HG03066 (cell line): Measurements from ENCODE around the gene PRF1.
"Not testable (repeated sequence)": the region's sequence is repeated elsewhere in the genome, so short reads cannot be mapped to it uniquely, and the experiment has no call there.

Source experiments
- ATAC-seq: cut with Tn5 transposase; IDR thresholded peaks from one replicate; pipeline ENCODE4 v1.9.1; 2021; ENCODE audit warnings: low read depth; ENCODE audit not compliant: unreplicated experiment

The PRF1 gene

DNA sequence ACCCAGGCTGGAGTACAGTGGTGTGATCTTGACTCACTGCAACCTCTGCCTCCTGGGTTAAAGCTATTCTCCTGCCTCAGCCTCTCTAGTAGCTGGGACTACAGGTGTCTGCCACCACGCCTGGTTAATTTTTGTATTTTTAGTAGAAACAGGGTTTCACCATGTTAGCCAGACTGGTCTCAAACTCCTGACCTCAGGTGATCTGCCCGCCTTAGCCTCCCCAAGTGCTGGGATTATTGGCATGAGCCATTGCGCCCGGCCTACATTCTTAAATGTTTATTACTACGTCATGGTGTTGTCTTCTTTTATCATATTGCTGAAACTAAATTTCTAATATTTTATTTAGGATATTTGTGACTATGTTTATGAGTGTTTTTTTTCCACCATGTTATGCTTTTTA is 21.4 kb downstream of the PRF1 start:
- not testable (repeated sequence) for ATAC-seq

DNA sequence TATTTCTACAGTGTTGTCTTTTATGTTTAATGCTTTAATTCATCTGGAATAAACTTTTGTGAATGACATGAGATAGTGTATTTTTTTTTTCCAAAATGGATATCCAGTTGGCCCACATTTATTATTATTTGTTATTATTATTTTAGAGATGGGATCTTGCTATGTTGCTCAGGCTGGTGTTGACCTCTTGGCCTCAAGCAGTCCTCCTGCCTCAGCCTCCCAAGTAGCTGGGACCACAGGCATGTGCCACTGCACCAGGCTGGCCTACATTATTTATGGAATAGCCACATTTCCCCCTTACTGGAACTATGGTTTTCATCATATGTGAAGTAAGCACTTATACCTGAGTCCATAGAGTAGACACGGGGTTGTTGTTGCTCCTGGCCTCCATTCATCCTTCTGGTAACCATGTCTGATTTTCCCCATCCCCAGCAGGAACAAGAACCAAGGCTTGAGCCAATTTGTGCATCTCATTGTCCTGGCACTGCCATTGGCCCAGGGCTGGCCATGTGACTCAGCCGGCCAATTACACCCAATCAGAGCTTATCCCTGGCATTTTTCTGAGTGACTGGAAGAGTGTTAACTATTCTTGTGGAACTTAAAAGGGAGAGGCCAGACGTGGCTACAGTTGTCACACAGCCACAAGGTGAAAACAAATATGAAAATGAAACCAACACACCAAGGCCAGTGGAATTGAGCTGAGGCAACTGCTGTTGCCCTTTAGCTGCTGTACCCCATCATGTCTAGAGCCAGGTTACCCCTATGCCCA is 23.1 kb downstream of the PRF1 start:
- no peak for ATAC-seq

DNA sequence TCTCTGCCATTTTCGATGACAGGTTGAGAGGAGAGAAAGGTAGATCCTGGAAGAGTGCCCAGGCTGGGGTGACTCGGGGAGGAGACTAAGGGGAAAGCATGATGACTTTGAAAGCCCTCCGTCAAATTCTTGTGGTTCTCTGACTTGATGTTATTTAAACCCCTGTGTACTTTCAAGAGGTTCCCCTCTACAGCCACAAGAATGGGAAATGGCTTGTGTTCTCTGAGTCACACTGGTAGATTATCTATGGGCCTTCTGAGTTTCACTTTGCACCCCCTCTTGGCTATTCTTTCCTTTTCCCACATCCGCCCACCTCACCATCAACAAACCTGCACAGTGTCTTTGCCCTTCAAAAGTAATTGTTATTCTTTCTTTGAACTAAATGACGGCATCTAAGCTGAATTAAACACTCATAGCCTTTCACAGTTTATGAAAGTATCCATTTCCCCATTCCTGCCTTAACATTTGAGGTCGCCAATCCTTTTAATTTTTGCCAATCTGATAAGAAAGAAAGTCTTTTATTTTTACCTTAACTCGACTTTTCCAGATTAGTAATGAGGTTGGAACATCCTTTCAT is 24.1 kb downstream of the PRF1 start:
- ATAC-seq: peak; percentile 61

DNA sequence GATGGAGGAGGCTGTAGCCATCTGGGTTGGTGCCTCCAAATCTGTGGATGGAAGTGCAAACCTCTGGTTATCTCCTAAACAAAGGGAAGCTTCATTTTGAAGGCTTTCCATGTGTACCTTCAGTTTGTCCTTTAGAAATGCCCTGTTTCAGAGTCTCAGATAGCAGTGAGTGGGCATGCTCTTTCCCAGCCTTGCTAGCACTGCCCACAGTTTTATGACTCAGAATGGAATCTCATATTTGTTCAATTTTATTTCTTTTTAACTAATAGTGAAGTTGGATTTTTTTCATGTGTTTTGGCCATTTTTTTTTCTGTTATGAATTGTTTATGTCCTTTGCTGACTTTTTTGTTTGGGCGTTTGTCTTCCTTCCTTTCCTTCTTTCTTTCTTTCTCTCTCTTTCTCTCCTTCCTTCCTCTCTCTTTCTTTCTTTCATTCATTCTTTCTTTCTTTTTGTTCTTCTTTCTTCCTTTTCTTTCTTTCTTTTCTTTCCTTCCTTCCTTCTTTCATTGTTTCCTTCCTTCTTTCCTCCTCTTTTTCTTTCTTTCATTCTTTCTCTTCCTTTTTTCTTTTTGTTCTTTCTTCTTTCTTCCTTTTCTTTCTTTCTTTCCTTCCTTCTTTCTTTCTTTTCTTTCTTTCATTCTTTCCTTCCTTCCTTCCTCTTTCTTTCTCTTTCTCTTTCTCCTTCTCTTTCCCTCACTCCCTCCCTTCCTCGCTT is 25.6 kb downstream of the PRF1 start:
- ATAC-seq: no peak

DNA sequence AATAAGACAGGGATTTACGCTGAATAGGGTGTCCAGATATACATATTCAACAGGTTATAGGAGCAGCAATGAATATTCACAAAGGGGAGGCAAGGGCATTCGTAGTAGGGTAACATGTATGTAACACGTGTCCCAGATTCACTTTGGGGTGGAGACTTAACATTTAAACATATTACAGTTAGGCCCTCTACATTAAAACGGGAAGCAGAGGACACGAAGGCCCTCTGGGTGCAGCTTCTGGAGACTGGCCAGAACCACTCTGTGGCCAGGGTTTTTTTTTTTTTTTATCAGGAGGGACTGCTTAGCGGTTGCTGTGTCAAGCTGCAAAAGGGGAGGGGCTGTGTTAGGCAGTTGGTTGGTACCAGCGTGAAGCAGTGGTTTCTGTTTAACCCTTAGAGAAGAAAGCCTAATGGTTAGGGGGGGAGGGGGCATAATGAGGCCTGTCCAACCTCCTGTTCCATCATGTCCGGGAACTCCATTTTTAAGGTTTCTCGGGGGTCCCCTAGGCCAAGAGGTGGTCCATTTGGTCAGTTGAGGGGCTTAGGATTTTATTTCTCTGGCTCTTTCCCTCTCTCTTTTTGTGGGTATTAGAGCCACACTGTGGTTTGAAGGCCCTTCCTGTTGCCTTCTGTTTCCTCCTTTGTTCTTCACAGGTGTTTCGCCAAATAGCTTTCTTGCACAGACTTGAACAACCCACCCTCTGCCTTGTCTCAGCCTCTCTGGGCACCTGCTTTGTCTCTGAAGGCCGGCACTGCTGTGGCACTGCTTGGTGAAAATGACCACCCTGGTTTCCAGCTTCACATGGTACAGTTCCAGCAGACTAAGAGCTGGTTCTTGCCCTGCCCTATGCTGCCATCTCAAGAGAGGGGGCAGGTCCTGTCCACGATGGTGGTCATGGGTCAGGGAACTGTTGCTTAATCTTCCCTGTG is 26.4 kb downstream of the PRF1 start:
- ATAC-seq: peak; percentile 51

DNA sequence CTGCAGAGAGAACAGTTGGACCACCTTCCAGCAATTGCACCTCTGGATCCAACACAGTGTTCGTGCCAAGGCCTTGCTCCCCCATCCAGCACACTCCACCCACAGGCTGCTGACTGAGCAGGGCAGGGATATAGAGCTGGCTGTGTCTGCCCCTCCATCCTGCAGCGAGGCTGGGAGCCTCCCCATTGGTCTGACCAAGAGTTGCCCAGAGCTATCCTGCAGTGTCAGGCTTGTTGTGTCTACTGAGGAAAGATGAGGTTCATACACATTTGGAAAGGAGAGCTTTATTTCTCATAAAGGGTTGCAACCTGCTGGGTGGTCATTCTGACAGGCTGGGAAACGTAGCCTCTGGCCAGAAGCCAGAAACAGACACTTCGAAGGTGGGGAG is 27.1 kb downstream of the PRF1 start:
- no peak for ATAC-seq

DNA sequence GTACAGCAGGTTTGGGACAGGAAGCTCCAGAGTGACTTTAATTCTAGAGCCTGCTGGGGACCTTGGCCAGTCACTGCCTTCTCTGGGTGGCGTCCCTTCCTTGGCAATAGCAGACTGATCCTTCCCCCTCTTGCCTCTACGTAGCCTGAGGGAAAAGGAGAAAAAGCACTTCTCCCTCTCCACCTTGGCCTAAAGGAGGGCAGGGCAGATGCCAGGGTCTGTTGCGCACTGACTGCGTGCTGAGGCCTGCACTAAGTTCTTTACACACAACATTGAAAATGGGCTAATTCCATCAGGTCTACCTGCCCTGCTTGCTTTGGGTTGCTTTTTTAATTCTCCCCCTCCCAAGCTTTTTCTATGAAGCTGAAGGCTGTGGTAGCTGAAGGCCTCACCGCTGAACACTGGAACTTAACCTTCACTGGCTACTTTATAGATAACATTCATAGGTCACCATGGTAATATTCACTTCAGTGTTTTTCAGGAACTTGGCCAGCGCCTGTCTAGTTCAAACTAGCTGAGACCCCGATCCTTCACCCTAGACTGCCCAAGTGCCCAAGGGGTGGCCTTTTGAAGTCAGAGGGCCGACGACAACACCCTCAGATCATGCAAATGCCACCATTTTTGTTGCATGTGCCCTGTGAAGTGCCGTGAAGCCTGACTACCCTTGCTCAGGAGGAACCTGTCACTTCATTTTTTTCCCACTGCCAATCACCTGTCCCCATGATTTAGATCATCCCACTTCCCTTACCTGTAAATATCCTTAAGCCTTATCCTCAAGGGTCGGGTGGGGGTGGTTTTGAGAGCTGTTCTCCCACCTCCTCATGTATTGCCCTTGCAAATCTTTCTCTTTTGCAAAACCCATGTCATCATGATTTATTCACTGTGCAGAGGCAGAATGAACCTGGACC is 28.7 kb downstream of the PRF1 start:
- no peak for ATAC-seq

DNA sequence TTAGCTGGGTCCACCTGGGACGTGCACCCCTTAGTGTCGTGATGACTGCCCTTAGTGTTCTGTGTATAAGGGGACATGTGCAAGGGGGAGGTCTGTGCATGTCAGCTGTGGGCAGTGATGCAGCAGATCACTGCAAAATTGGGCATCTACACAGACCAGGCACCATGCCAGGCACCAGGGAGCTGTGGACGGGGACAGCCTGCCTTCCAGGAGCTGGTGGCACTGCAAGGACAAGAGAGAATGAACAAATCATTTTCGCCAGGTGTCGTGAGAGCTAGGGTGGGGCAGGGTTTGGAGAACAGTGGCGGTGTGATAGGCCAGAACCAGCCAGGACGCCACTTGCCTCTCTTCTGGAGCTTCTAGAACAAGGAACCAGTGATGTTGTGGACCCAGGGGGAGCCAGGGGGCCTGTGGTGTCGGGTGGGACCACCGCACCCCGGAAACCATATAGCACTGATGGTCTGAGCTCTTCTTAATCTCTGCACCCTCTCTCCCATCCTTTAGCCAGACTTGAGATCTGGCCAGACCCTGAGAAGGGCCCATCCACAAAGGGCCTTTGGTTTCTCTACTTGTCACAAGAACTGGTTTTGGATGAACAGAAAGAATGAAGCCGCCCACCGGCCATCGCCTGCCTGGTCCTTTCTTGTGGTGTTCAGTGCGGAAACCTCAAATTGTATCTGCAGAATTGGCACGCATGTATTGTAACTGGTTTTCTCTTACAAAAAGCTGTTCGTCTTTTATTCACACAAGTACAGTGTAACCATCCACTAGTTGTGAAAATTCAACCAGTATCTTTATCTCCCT is 30.7 kb downstream of the PRF1 start:
- ATAC-seq: no peak

DNA sequence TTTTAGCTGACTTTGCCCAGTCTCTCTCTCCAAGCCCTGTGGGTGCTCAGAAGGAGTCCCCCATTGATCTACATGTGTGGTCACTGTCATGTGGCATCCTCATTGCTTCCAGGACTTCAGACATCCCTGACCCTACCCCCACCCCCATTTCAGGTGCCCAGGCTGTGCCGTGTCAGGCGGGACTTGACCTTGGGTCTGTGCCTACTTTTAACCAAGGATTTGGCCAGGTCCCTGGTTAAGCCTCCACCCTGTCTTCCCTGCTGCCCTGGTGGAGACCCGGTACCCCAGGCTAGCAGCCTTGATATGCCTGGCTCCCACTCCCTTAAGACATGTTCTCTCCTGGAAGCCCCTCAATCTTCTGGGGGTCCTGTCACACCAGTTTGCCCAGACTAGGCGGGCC is 31.3 kb downstream of the PRF1 start:
- no peak for ATAC-seq

DNA sequence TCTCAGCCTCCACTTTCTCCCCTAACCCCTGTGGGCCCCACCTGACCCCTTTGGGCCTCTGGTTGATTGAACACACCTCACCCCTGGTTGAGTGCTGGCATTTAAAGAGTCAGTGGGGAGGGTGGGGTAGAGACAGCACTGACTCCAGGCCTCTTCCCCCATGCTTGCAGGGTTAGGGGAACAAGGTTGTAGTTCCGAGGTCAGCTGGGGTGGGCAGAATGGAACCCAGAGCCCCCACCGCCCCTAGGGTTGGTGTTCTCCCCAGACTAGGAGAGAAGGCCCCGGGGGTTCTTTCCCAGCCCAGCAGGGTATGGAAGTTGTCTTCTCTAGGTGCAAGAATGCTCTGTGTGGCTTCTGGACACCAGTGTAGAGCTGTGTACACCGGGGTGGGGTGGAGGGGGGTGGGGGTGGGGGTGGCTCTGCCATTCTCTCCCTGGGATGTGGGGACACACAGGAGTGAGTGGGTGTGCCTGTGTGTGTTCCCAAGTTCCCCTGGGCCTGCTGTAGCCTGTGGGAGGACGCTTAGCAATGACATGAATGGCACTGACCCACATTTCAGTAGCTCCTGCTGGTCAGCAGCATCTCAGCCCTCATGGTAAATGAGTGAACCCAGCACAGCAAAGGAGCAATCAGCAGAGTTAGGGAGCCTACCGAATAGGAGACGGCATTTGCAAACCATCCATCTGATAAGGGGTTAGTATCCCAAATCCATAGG is 33.6 kb downstream of the PRF1 start:
- ATAC-seq: no peak

DNA sequence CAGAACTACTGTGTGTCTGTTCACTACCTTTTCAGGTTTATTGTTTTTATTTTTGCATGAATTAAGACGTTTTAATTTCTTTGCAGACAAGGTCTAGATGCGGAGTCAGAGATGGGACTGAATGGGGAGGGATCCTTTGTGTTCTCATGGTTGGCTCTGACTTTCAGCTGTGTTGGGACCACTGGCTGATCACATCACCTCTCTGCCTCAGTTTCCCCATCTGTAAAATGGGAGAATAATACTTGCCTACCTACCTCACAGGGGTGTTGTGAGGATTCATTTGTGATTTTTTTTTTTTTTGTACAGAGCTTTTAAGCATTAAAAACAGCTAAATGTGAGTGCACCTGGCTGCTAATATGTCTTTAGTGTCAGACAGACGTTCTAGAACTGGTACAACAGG is 34.4 kb downstream of the PRF1 start:
- ATAC-seq: no peak

DNA sequence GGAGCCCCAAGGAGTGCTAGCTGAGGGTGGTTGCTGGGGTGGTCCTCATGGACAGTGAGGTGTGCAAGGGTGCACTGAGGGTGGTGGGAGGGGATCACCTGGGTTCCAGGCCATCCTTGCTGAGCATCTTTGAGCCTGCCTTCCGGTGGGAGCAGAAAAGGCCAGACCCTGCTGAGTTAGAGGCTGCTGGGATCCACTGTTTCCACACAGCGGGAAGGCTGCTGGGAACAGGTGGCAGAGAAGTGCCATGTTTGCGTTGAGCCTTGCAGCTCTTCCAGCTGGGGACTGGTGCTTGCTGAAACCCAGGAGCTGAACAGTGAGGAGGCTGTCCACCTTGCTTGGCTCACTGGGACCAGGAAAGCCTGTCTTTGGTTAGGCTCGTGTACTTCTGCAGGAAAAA is 34.9 kb downstream of the PRF1 start:
- no peak for ATAC-seq

DNA sequence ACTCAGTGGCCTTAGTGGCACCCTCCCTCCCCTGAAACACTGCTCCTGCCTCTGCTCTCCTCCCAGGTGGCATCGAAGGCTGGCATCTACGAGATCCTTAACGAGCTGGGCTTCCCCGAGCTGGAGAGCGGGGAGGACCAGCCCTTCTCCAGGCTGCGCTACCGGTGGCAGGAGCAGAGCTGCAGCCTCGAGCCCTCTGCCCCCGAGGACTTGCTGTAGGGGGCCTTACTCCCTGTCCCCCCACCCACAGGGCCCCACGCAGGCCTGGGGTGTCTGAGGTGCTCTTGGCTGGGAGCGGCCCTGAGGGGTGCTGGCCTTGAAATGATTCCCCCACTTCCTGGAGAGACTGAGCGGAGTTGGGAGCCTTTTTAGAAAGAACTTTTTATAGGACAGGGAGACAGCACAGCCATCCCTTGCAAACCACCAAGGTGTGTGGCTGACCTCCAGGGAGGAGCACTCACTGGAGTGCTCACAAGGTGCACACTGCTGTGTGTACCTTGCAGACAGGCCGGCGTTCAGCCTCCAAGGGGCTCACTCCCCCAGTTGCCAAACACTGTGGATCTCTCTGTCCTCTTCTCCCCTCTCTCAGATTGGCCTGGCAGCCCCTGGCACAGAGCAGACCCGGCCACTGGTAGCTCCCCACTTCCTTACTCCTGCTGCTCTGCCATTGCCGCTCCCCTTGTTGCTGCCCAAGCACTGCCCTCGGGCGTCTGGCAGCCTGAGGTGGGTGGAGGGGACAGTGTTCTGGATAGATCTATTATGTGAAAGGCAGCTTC is 35.8 kb downstream of the PRF1 start:
- ATAC-seq: no peak

DNA sequence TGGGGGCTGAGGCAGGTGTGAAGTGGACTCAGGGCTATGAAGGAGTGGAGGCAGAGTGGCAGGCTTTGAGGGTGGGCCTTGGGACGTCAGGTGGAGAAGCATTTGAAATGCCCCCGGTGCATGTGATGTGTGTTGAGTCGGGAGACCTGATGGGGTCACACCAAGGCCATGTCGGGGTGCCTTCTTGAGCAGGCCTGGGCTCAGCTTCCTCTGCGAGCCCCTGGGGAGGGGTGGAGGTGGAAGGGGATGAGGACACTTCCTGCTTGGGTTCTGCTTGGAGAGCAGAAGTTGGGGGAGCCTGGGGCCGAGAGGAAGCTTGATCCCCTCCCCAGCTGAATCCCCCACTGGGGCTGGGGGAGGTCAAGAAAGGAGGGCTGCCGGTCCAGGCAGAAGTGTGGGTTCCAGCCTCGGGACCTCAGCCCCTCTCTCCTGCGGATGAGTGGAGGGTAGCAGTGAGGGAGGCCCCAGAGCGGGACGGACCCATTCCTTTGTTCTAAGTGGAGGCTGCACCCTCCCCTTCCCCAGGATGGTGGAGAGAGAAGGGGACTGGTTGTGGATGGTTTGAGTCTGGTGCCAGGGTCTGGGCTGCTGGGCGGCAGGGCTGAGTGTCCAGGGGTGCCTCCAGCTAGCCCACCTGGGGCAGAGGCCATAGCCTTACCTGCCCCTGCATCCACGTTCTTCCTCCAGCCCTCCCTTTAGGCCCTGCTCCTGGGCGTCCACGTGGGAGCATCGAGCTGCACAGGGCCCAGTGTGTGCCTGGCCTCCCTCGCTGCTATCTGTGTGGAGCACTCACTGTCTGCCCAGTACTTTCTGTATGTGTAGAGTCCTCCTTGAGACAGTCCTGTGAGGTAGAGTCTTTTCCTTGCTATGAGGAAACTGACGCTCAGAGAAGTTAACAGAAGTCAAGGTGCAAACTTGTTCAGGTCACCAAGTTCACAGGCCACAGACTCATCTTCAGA is 36.7 kb downstream of the PRF1 start:
- ATAC-seq: no peak

DNA sequence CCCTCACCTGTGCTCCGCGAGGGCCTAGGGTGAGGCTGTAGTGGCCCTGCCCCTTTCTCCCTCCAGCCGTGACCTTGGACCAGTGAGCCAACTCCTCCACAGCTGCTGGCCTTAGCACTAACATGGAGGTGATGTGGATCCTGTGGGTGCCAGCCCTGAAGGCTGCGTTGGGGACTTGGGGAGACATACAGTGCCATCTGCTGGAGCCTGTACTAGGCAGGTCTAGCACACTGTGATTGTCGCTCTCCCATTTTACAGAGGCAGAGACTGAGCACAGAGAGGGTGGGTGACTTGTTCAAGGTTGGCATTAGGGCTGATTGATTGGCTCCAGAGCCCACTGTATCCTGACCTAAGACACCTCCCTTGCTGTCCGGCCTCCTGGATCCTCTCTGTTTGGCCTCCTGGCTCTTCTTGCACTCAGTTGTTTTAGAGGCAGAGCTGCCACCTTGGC is 37.6 kb downstream of the PRF1 start:
- ATAC-seq: no peak

DNA sequence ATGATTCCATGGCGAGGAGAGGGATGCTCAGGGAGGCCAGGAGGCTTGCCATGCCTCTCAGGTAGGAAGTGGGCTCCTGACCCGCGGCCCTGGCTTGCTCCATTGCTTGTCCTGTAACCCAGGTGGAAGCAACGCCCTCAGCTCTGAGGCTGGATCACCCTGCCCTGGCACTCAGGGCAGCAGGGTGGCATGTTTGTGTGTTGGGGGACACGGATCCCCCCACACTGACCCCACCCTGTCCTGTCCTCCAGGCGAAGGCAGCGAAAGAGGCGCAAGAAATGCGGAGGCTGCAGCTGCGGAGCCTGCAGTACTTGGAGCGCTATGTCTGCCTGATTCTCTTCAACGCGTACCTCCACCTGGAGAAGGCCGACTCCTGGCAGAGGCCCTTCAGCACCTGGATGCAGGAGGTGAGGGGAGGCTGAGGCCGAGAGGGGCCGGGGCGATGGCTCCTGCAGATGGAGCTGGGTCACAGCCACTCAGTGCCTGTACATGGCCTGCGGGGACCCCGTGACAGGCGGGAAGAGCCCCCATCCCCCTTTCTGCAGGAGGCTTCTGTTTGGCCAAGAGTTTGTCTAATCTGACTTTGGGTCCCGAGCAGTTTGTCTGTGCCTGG is 38.3 kb downstream of the PRF1 start:
- no peak for ATAC-seq
